ENCODE results near the gene TCF4. TPM values are rescaled to one million over a fixed set of nuclear protein-coding genes. Genes with fewer than 3 reads are reported as not detected.

Gene TCF4
- total and polyA plus RNA-seq, 5 donors: 17.3 to 73.6 (median 58.7) TPM

GRCh38 chr18:55400590-55401541 lies 187.1 kb downstream of the TCF4 start:
- H3K4me1 ChIP-seq (ENCODE audit: control insufficient read depth, insufficient read depth, low read length): peaks cover 1% of the 10 kb centered on the region
- intact Hi-C loops (cut with DNase I): loop anchor here in 2 of 4 donors (10.0 kb wide), 2 partner anchors 56 to 76 kb away; no protein-coding TSS in a partner anchor

GRCh38 chr18:55400081-55400480 lies 187.9 kb downstream of the TCF4 start:
- intact Hi-C loops (cut with DNase I): loop anchor here in 2 of 4 donors (10.0 kb wide), 2 partner anchors 55 to 75 kb away; no protein-coding TSS in a partner anchor

More at GRCh38 chr18:55400590-55401541, 187.1 kb downstream of the TCF4 start:
- ATAC-seq (no peak), DNase-seq (no peak)
- 42% methylated on average over 12 of the region's 12 CpGs for WGBS
- no peaks in the 10 kb centered on the region for H3K9me3 ChIP-seq (ENCODE audit: control insufficient read depth, low read length)
- peak overlapping the region; percentile 51 for H3K4me3 ChIP-seq (ENCODE audit: low read length)
- peak overlapping the region; percentile 90 for H3K27ac ChIP-seq (ENCODE audit: low read length)
- H3K27me3 ChIP-seq (ENCODE audit: control insufficient read depth, insufficient read depth): no peaks in the 10 kb centered on the region

GRCh38 chr18:55398858-55399257 lies 189.1 kb downstream of the TCF4 start:
- 57% methylated on average over 6 of the region's 6 CpGs for WGBS
- intact Hi-C loops (cut with DNase I): no loop called here
- H3K9me3 ChIP-seq (ENCODE audit: control insufficient read depth, low read length): no peaks in the 10 kb centered on the region
- H3K27me3 ChIP-seq (ENCODE audit: control insufficient read depth, insufficient read depth): no peaks in the 10 kb centered on the region
- peaks cover 3% of the 10 kb centered on the region for H3K4me1 ChIP-seq (ENCODE audit: control insufficient read depth, insufficient read depth, low read length)
- DNase-seq: no peak
- peak overlapping the region; percentile 53 for H3K27ac ChIP-seq (ENCODE audit: low read length)
- no peak for ATAC-seq
- peak overlapping the region; percentile 39 for H3K4me3 ChIP-seq (ENCODE audit: low read length)

More at GRCh38 chr18:55400081-55400480, 187.9 kb downstream of the TCF4 start:
- WGBS: 36% methylated on average over 2 of the region's 2 CpGs
- Histone ChIP-seq H3K27me3 (ENCODE audit: control insufficient read depth, insufficient read depth) (no peaks in the 10 kb centered on the region), H3K4me1 (ENCODE audit: control insufficient read depth, insufficient read depth, low read length) (peaks cover 3% of the 10 kb centered on the region), H3K9me3 (ENCODE audit: control insufficient read depth, low read length) (no peaks in the 10 kb centered on the region), H3K4me3 (ENCODE audit: low read length) (peak overlapping the region; percentile 50), H3K27ac (ENCODE audit: low read length) (no peak overlapping the region)
- ATAC-seq: no peak
- no peak for DNase-seq

GRCh38 chr18:55396979-55397378 lies 191.0 kb downstream of the TCF4 start:
- intact Hi-C loops (cut with DNase I): no loop called here
- Histone ChIP-seq H3K4me3 (ENCODE audit: low read length) (no peak overlapping the region), H3K27me3 (ENCODE audit: control insufficient read depth, insufficient read depth) (no peaks in the 10 kb centered on the region), H3K9me3 (ENCODE audit: control insufficient read depth, low read length) (no peaks in the 10 kb centered on the region), H3K27ac (ENCODE audit: low read length) (no peak overlapping the region), H3K4me1 (ENCODE audit: control insufficient read depth, insufficient read depth, low read length) (peaks cover 3% of the 10 kb centered on the region)
- WGBS: 49% methylated on average over 2 of the region's 2 CpGs
- DNase-seq: no peak
- ATAC-seq: no peak

- peak; percentile 53 to 63 for ATAC-seq
- peaks cover 3% of the 10 kb centered on the region for H3K4me1 ChIP-seq (ENCODE audit: control insufficient read depth, insufficient read depth, low read length)
- H3K27me3 ChIP-seq (ENCODE audit: control insufficient read depth, insufficient read depth): no peaks in the 10 kb centered on the region
- intact Hi-C loops (cut with DNase I): no loop called here
- DNase-seq: no peak
- 45% methylated on average over 3 of the region's 3 CpGs for WGBS
- no peak overlapping the region for H3K27ac ChIP-seq (ENCODE audit: low read length)
- peak overlapping the region; percentile 7 for H3K4me3 ChIP-seq (ENCODE audit: low read length)
- H3K9me3 ChIP-seq (ENCODE audit: control insufficient read depth, low read length): no peaks in the 10 kb centered on the region
Measured at GRCh38 chr18:55396267-55396905, 191.6 kb downstream of the TCF4 start.

GRCh38 chr18:55395799-55396198 lies 192.2 kb downstream of the TCF4 start:
- H3K27me3 ChIP-seq (ENCODE audit: control insufficient read depth, insufficient read depth): no peaks in the 10 kb centered on the region
- peak overlapping the region; percentile 7 for H3K4me3 ChIP-seq (ENCODE audit: low read length)
- DNase-seq (no peak), ATAC-seq (no peak)
- peaks cover 3% of the 10 kb centered on the region for H3K4me1 ChIP-seq (ENCODE audit: control insufficient read depth, insufficient read depth, low read length)
- WGBS: 56% methylated on average over 6 of the region's 6 CpGs
- H3K9me3 ChIP-seq (ENCODE audit: control insufficient read depth, low read length): no peaks in the 10 kb centered on the region
- intact Hi-C loops (cut with DNase I): no loop called here
- peak overlapping the region; percentile 82 for H3K27ac ChIP-seq (ENCODE audit: low read length)

- WGBS: 89% methylated on average over 4 of the region's 4 CpGs
- ATAC-seq: no peak
- intact Hi-C loops (cut with DNase I): no loop called here
Measured at GRCh38 chr18:55390898-55391297, 197.1 kb downstream of the TCF4 start.

GRCh38 chr18:55387139-55387984 lies 200.6 kb downstream of the TCF4 start:
- Histone ChIP-seq H3K27me3 (ENCODE audit: control insufficient read depth, insufficient read depth) (no peaks in the 10 kb centered on the region), H3K9me3 (ENCODE audit: control insufficient read depth, low read length) (no peaks in the 10 kb centered on the region), H3K27ac (ENCODE audit: low read length) (peak overlapping the region; percentile 90), H3K4me1 (ENCODE audit: control insufficient read depth, insufficient read depth, low read length) (peaks cover 7% of the 10 kb centered on the region), H3K4me3 (ENCODE audit: low read length) (no peak overlapping the region)
- WGBS: 31% methylated on average over 8 of the region's 8 CpGs
- intact Hi-C loops (cut with DNase I): no loop called here
- ATAC-seq: peak; percentile 57 to 93
- peak in 1 of 3 donors; percentile 24 for DNase-seq

More at GRCh38 chr18:55390898-55391297, 197.1 kb downstream of the TCF4 start:
- Histone ChIP-seq H3K9me3 (ENCODE audit: control insufficient read depth, low read length) (no peaks in the 10 kb centered on the region), H3K27me3 (ENCODE audit: control insufficient read depth, insufficient read depth) (no peaks in the 10 kb centered on the region), H3K27ac (ENCODE audit: low read length) (no peak overlapping the region), H3K4me3 (ENCODE audit: low read length) (no peak overlapping the region), H3K4me1 (ENCODE audit: control insufficient read depth, insufficient read depth, low read length) (peaks cover 7% of the 10 kb centered on the region)
- no peak for DNase-seq

GRCh38 chr18:55386545-55386944 lies 201.4 kb downstream of the TCF4 start:
- Histone ChIP-seq H3K4me1 (ENCODE audit: control insufficient read depth, insufficient read depth, low read length) (peaks cover 7% of the 10 kb centered on the region), H3K4me3 (ENCODE audit: low read length) (no peak overlapping the region), H3K27me3 (ENCODE audit: control insufficient read depth, insufficient read depth) (no peaks in the 10 kb centered on the region), H3K27ac (ENCODE audit: low read length) (peak overlapping the region; percentile 82), H3K9me3 (ENCODE audit: control insufficient read depth, low read length) (no peaks in the 10 kb centered on the region)
- ATAC-seq (no peak), DNase-seq (no peak)
- 52% methylated on average over 1 of the region's 1 CpG for WGBS
- intact Hi-C loops (cut with DNase I): no loop called here

GRCh38 chr18:55385770-55386169 lies 202.2 kb downstream of the TCF4 start:
- DNase-seq: peak; percentile 22 to 56 (median 54)
- Histone ChIP-seq H3K4me1 (ENCODE audit: control insufficient read depth, insufficient read depth, low read length) (peaks cover 7% of the 10 kb centered on the region), H3K27me3 (ENCODE audit: control insufficient read depth, insufficient read depth) (no peaks in the 10 kb centered on the region), H3K4me3 (ENCODE audit: low read length) (no peak overlapping the region), H3K9me3 (ENCODE audit: control insufficient read depth, low read length) (no peaks in the 10 kb centered on the region), H3K27ac (ENCODE audit: low read length) (peak overlapping the region; percentile 31)
- 79% methylated on average over 4 of the region's 4 CpGs for WGBS
- intact Hi-C loops (cut with DNase I): no loop called here
- peak in 1 of 2 donors; percentile 23 for ATAC-seq

All from right cardiac atrium (tissue), 5 donors.